ENCODE data around the gene GJE1. TPM values are rescaled to one million over a fixed set of nuclear protein-coding genes. Genes with fewer than 3 reads are reported as not detected.
A peak's percentile ranks its signal among the peaks of the same experiment; 100 is the strongest.

The GJE1 gene
- total RNA-seq, 2 donors from 2014 or later = not detected

- H3K4me1 ChIP-seq = no peaks in the 10 kb centered on the region
- H3K27ac ChIP-seq = no peak overlapping the region
- H3K4me3 ChIP-seq = no peak overlapping the region
- ATAC-seq = no peak
- peak; percentile 66 to 79 (median 76) for DNase-seq
- intact Hi-C loops (cut with DNase I) = no loop called here
- WGBS, 2 donors = 0% methylated on average over 4 of the region's 4 CpGs
- H3K9me3 ChIP-seq = no peaks in the 10 kb centered on the region
- H3K36me3 ChIP-seq (replicated peaks in 1 of 2; ENCODE audit: insufficient read depth in 1 of 2, low read depth in 2 of 2) = no peaks in the 10 kb centered on the region
- peaks cover 0 to 5% of the 10 kb centered on the region in 2 donors for H3K27me3 ChIP-seq
- TF ChIP-seq POLR2A (IDR thresholded peaks at IDR 0.05) (no peak), CTCF (IDR thresholded peaks at IDR 0.05) (peak; percentile 18 to 75 (median 62))
Observed at GRCh38 chr6:142112451-142113061, 20.2 kb upstream of the GJE1 start.

GRCh38 chr6:142117366-142117765 is 15.4 kb upstream of the GJE1 start:
- no peak overlapping the region for H3K27ac ChIP-seq
- H3K4me3 ChIP-seq = no peak overlapping the region
- intact Hi-C loops (cut with DNase I) = no loop called here
- no peaks in the 10 kb centered on the region for H3K4me1 ChIP-seq
- peaks cover 0 to 5% of the 10 kb centered on the region in 2 donors for H3K27me3 ChIP-seq
- DNase-seq (no peak), ATAC-seq (no peak)
- H3K36me3 ChIP-seq (replicated peaks in 1 of 2; ENCODE audit: insufficient read depth in 1 of 2, low read depth in 2 of 2) = no peaks in the 10 kb centered on the region
- H3K9me3 ChIP-seq = no peaks in the 10 kb centered on the region
- no peak for TF ChIP-seq CTCF (IDR thresholded peaks at IDR 0.05)
- no peak for TF ChIP-seq POLR2A (IDR thresholded peaks at IDR 0.05)
- 46 to 50% methylated on average over 2 of the region's 2 CpGs for WGBS, 2 donors

- DNase-seq (no peak), ATAC-seq (no peak)
- Histone ChIP-seq H3K36me3 (replicated peaks in 1 of 2; ENCODE audit: insufficient read depth in 1 of 2, low read depth in 2 of 2) (no peaks in the 10 kb centered on the region), H3K4me3 (no peak overlapping the region), H3K27ac (no peak overlapping the region), H3K4me1 (no peaks in the 10 kb centered on the region), H3K27me3 (peaks cover 0 to 5% of the 10 kb centered on the region in 2 donors), H3K9me3 (no peaks in the 10 kb centered on the region)
- WGBS, 2 donors = 43 to 45% methylated on average over 3 of the region's 3 CpGs
- TF ChIP-seq CTCF (IDR thresholded peaks at IDR 0.05) (no peak), POLR2A (IDR thresholded peaks at IDR 0.05) (no peak)
- intact Hi-C loops (cut with DNase I) = no loop called here
Observed at GRCh38 chr6:142118328-142118727, 14.4 kb upstream of the GJE1 start.

GRCh38 chr6:142118925-142119324 is 13.8 kb upstream of the GJE1 start:
- WGBS, 2 donors = 76 to 78% methylated on average over 2 of the region's 2 CpGs

More at GRCh38 chr6:142118925-142119324, 13.8 kb upstream of the GJE1 start:
- peaks cover 0 to 5% of the 10 kb centered on the region in 2 donors for H3K27me3 ChIP-seq
- TF ChIP-seq POLR2A (IDR thresholded peaks at IDR 0.05) (no peak), CTCF (IDR thresholded peaks at IDR 0.05) (no peak)
- H3K9me3 ChIP-seq = no peaks in the 10 kb centered on the region
- no peaks in the 10 kb centered on the region for H3K36me3 ChIP-seq (replicated peaks in 1 of 2; ENCODE audit: insufficient read depth in 1 of 2, low read depth in 2 of 2)
- ATAC-seq (no peak), DNase-seq (no peak)
- H3K27ac ChIP-seq = no peak overlapping the region
- intact Hi-C loops (cut with DNase I) = no loop called here
- no peak overlapping the region for H3K4me3 ChIP-seq
- no peaks in the 10 kb centered on the region for H3K4me1 ChIP-seq
